ENCODE data around the gene CLVS2. TPM values are rescaled to one million over a fixed set of nuclear protein-coding genes. Genes with fewer than 3 reads are reported as not detected.

CLVS2 gene, protein sequence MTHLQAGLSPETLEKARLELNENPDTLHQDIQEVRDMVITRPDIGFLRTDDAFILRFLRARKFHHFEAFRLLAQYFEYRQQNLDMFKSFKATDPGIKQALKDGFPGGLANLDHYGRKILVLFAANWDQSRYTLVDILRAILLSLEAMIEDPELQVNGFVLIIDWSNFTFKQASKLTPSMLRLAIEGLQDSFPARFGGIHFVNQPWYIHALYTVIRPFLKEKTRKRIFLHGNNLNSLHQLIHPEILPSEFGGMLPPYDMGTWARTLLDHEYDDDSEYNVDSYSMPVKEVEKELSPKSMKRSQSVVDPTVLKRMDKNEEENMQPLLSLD
- under 0.01 TPM in 2 replicates for total RNA-seq

DNA sequence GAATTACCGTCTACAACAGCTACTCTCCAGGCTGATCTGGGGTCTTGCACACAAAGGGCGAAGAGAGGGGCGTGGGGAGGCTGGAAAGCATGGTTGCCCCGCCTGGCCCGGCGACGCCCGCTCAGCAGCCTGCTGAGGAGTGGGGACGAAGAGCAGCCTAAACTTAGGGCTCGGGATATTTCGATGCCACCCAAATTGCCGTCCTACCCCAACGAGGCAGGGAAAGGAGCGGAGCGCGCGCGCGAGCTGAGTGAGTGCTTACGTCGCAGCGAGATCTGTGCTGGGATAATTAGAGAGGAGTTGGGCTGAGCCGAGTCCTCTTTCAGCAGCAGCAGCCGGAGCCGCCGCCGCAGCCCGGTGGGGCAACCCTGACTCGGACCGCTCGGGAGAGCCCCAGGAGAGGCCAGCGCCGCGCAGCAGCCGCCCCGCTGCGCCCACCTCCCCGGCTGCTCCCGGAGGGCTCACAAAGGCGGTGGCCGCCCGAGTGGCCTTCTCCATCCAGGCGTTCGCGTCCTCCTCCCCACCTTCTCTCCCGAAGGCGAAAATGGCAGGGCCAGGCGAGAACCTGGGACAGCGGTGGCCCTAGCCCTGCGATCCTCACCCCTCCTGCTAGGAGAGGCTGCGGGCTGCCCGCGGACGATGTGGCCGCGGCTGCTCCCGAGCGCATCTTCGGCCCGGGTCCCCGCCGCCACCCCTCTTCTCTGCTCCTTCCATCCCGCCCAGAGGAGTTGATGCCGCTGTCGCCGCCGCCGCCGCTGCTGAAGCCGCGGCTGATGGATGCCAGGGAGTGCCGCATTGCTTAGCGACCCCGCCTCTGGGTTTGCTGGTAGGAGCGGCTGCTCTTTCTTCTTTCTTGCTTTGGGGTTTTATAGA lies at the start of gene CLVS2:
CLVS2 (plus strand) TSS at position 315 of the 873 bp plus-strand sequence. CDS start 1,543 bp downstream, outside the sequence.

Other genes starting within 250 kb of the CLVS2 start
- not detected in 2 replicates for gene FABP7, start 216.5 kb upstream of the CLVS2 start, total RNA-seq
- gene SMPDL3A, start 207.0 kb upstream of the CLVS2 start, total RNA-seq: 7.0 and 11.0 TPM in 2 replicates

All from subcutaneous preadipocyte (primary cell).